Measurements from ENCODE around the gene CBX5.

CBX5 gene

GRCh38 chr12:54201001-54201794 is 78.7 kb downstream of the CBX5 start:
- H3K27me3 Mint-ChIP-seq (ENCODE audit: low read depth, poor library complexity): peaks cover 30% of the 10 kb centered on the region
- H3K27ac Mint-ChIP-seq: no peak overlapping the region
- TF ChIP-seq CTCF (IDR thresholded peaks at IDR 0.05): peak; percentile 96
- H3K4me1 Mint-ChIP-seq: peaks cover 81% of the 10 kb centered on the region
- H3K9me3 Mint-ChIP-seq: no peaks in the 10 kb centered on the region
- H3K4me3 Mint-ChIP-seq: no peak overlapping the region
- no peaks in the 10 kb centered on the region for H3K36me3 Mint-ChIP-seq (ENCODE audit: low read depth)
- peak; percentile 85 for DNase-seq

GRCh38 chr12:54200412-54200811 is 79.5 kb downstream of the CBX5 start:
- Mint-ChIP-seq H3K4me1 (peaks cover 81% of the 10 kb centered on the region), H3K27me3 (ENCODE audit: low read depth, poor library complexity) (peaks cover 28% of the 10 kb centered on the region), H3K36me3 (ENCODE audit: low read depth) (no peaks in the 10 kb centered on the region), H3K9me3 (no peaks in the 10 kb centered on the region), H3K4me3 (no peak overlapping the region), H3K27ac (no peak overlapping the region)
- no peak for DNase-seq
- TF ChIP-seq CTCF (IDR thresholded peaks at IDR 0.05): no peak

- no peak for DNase-seq
- Mint-ChIP-seq H3K27me3 (ENCODE audit: low read depth, poor library complexity) (peaks cover 28% of the 10 kb centered on the region), H3K27ac (no peak overlapping the region), H3K9me3 (no peaks in the 10 kb centered on the region), H3K4me1 (peaks cover 81% of the 10 kb centered on the region), H3K4me3 (no peak overlapping the region), H3K36me3 (ENCODE audit: low read depth) (no peaks in the 10 kb centered on the region)
- TF ChIP-seq CTCF (IDR thresholded peaks at IDR 0.05): no peak
Observed at GRCh38 chr12:54199917-54200316, 80.0 kb downstream of the CBX5 start.

- Mint-ChIP-seq H3K4me3 (peak overlapping the region; percentile 37), H3K4me1 (peaks cover 79% of the 10 kb centered on the region), H3K9me3 (no peaks in the 10 kb centered on the region), H3K27me3 (ENCODE audit: low read depth, poor library complexity) (peaks cover 28% of the 10 kb centered on the region), H3K36me3 (ENCODE audit: low read depth) (no peaks in the 10 kb centered on the region), H3K27ac (no peak overlapping the region)
- TF ChIP-seq CTCF (IDR thresholded peaks at IDR 0.05): no peak
- no peak for DNase-seq
Observed at GRCh38 chr12:54199034-54199433, 80.9 kb downstream of the CBX5 start.

- Mint-ChIP-seq H3K36me3 (ENCODE audit: low read depth) (no peaks in the 10 kb centered on the region), H3K4me1 (peaks cover 81% of the 10 kb centered on the region), H3K27ac (peak overlapping the region; percentile 94), H3K27me3 (ENCODE audit: low read depth, poor library complexity) (peaks cover 19% of the 10 kb centered on the region), H3K4me3 (peak overlapping the region; percentile 55), H3K9me3 (no peaks in the 10 kb centered on the region)
- TF ChIP-seq CTCF (IDR thresholded peaks at IDR 0.05): no peak
- peak; percentile 42 for DNase-seq
Observed at GRCh38 chr12:54197431-54197909, 82.5 kb downstream of the CBX5 start.

GRCh38 chr12:54197010-54197409 is 82.9 kb downstream of the CBX5 start:
- peak overlapping the region; percentile 94 for H3K27ac Mint-ChIP-seq
- peak; percentile 36 for DNase-seq
- H3K9me3 Mint-ChIP-seq: no peaks in the 10 kb centered on the region
- peaks cover 14% of the 10 kb centered on the region for H3K27me3 Mint-ChIP-seq (ENCODE audit: low read depth, poor library complexity)
- H3K4me1 Mint-ChIP-seq: peaks cover 86% of the 10 kb centered on the region
- no peak for TF ChIP-seq CTCF (IDR thresholded peaks at IDR 0.05)
- H3K4me3 Mint-ChIP-seq: peak overlapping the region; percentile 55
- H3K36me3 Mint-ChIP-seq (ENCODE audit: low read depth): no peaks in the 10 kb centered on the region
